Measurements from ENCODE around the gene ZNF385D.

- TF ChIP-seq POLR2AphosphoS5 (IDR thresholded peaks at IDR 0.05; ENCODE audit: insufficient read depth in 1 of 2, low read depth in 1 of 2) = no peak
- TF ChIP-seq, protein P1, sequence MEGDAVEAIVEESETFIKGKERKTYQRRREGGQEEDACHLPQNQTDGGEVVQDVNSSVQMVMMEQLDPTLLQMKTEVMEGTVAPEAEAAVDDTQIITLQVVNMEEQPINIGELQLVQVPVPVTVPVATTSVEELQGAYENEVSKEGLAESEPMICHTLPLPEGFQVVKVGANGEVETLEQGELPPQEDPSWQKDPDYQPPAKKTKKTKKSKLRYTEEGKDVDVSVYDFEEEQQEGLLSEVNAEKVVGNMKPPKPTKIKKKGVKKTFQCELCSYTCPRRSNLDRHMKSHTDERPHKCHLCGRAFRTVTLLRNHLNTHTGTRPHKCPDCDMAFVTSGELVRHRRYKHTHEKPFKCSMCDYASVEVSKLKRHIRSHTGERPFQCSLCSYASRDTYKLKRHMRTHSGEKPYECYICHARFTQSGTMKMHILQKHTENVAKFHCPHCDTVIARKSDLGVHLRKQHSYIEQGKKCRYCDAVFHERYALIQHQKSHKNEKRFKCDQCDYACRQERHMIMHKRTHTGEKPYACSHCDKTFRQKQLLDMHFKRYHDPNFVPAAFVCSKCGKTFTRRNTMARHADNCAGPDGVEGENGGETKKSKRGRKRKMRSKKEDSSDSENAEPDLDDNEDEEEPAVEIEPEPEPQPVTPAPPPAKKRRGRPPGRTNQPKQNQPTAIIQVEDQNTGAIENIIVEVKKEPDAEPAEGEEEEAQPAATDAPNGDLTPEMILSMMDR (IDR thresholded peaks at IDR 0.05) = no peak
- no peak for TF ChIP-seq POLR2A (IDR thresholded peaks at IDR 0.05)
Observed at GRCh38 chr3:21745966-21746365, 5.0 kb downstream of the ZNF385D start.
